Astrocyte (in vitro differentiated cells and primary cell): ENCODE data around the gene MYOD1. TPM values are rescaled to one million over a fixed set of nuclear protein-coding genes. Genes with fewer than 3 reads are reported as not detected.

Experiments used
- DNase-seq: peaks from one replicate; pipeline ENCODE4 v3.0.0-alpha.2; 2010; ENCODE audit warnings: low read depth
- FAIRE-seq: peaks from 2 replicates; lab custom pipeline; 2011; peaks lifted over from hg19 to GRCh38; lab: Jason Lieb, UNC
- H2AFZ ChIP-seq: 2 replicates; pipeline ENCODE4 v1.6.0; 2012; ENCODE audit warnings: low read depth, low read length, inconsistent platforms
- H3K27ac ChIP-seq: 2 replicates; pipeline ENCODE4 v1.5.1; 2011; ENCODE audit warnings: low read depth, low read length, inconsistent platforms
- H3K27me3 ChIP-seq: 2 replicates; pipeline ENCODE4 v1.6.0; 2011; ENCODE audit warnings: low read length, inconsistent platforms; ENCODE audit not compliant: insufficient read depth
- H3K36me3 ChIP-seq: 2 replicates; pipeline ENCODE4 v1.5.1; 2011; ENCODE audit warnings: low read length, inconsistent platforms; ENCODE audit not compliant: insufficient read depth
- H3K4me1 ChIP-seq: 2 replicates; pipeline ENCODE4 v1.5.1; 2011; ENCODE audit warnings: low read length, inconsistent platforms; ENCODE audit not compliant: insufficient read depth
- H3K4me2 ChIP-seq: 2 replicates; pipeline ENCODE4 v1.6.0; 2012; ENCODE audit warnings: low read length, inconsistent platforms
- H3K4me3 ChIP-seq: 2 replicates; pipeline ENCODE4 v1.5.1; 2011; ENCODE audit warnings: low read depth, mild to moderate bottlenecking, low read length, inconsistent platforms; ENCODE audit not compliant: insufficient read depth
- H3K79me2 ChIP-seq: 2 replicates; pipeline ENCODE4 v1.6.0; 2012; ENCODE audit warnings: mild to moderate bottlenecking, low read length, inconsistent platforms; ENCODE audit not compliant: insufficient read depth
- H3K9ac ChIP-seq: 2 replicates; pipeline ENCODE4 v1.6.0; 2012; ENCODE audit warnings: mild to moderate bottlenecking, low read length, inconsistent platforms
- H3K9me3 ChIP-seq: 2 replicates; pipeline ENCODE4 v1.5.1; 2012; ENCODE audit warnings: low read depth, mild to moderate bottlenecking, low read length, inconsistent platforms; ENCODE audit not compliant: insufficient read depth
- H4K20me1 ChIP-seq: 2 replicates; pipeline ENCODE4 v1.6.0; 2012; ENCODE audit warnings: low read length, inconsistent platforms; ENCODE audit not compliant: insufficient read depth
- H3K27ac Mint-ChIP-seq: one replicate; pipeline ENCODE4 v1.8.0; 2021; ENCODE audit warnings: mild to moderate bottlenecking, mixed read lengths; ENCODE audit not compliant: unreplicated experiment
- H3K27me3 Mint-ChIP-seq: one replicate; pipeline ENCODE4 v1.8.0; 2021; ENCODE audit warnings: low read depth, mixed read lengths; ENCODE audit not compliant: unreplicated experiment
- H3K36me3 Mint-ChIP-seq: one replicate; pipeline ENCODE4 v1.8.0; 2021; ENCODE audit warnings: low read depth, mixed read lengths; ENCODE audit not compliant: unreplicated experiment
- H3K4me1 Mint-ChIP-seq: one replicate; pipeline ENCODE4 v1.8.0; 2021; ENCODE audit warnings: low read depth, mixed read lengths; ENCODE audit not compliant: unreplicated experiment
- H3K4me3 Mint-ChIP-seq: one replicate; pipeline ENCODE4 v1.8.0; 2021; ENCODE audit warnings: mild to moderate bottlenecking, moderate library complexity, mixed read lengths; ENCODE audit not compliant: unreplicated experiment
- H3K9me3 Mint-ChIP-seq: one replicate; pipeline ENCODE4 v1.8.0; 2021; ENCODE audit warnings: mild to moderate bottlenecking, mixed read lengths; ENCODE audit not compliant: unreplicated experiment
- CTCF ChIP-seq: IDR thresholded peaks from 2 replicates; pipeline ENCODE4 v1.5.1; 2011; ENCODE audit warnings: low read depth, mild to moderate bottlenecking, inconsistent platforms, low read length, moderate library complexity; ENCODE audit not compliant: insufficient read depth
- EZH2 ChIP-seq: IDR thresholded peaks from 2 replicates; pipeline ENCODE4 v1.6.1; 2012; ENCODE audit warnings: mild to moderate bottlenecking, low read length, inconsistent platforms; ENCODE audit not compliant: insufficient read depth
- total RNA-seq: library from RNA; stranded (reverse); gene quantifications from 2 replicates; pipeline ENCODE4 v1.2.1, GENCODE V29; 2021

Gene MYOD1
- total RNA-seq, 1 donor from 2014 or later: not detected

- DNase-seq (no peak), FAIRE-seq (no peak)
- H3K9me3 ChIP-seq: no peaks in the 10 kb centered on the region
- H2AFZ ChIP-seq: no peak overlapping the region
- no peak overlapping the region for H3K27ac ChIP-seq
- H3K4me1 ChIP-seq: peaks cover 5% of the 10 kb centered on the region
- H3K79me2 ChIP-seq: no peaks in the 10 kb centered on the region
- Mint-ChIP-seq H3K4me1 (no peaks in the 10 kb centered on the region), H3K4me3 (no peak overlapping the region), H3K9me3 (peaks cover 4% of the 10 kb centered on the region), H3K27me3 (peaks cover 22% of the 10 kb centered on the region), H3K27ac (no peak overlapping the region), H3K36me3 (no peaks in the 10 kb centered on the region)
- H3K4me3 ChIP-seq: no peak overlapping the region
- H3K36me3 ChIP-seq: no peaks in the 10 kb centered on the region
- H3K9ac ChIP-seq: no peak overlapping the region
- H3K4me2 ChIP-seq: no peak overlapping the region
- no peaks in the 10 kb centered on the region for H3K27me3 ChIP-seq
- TF ChIP-seq EZH2 (no peak), CTCF (no peak)
- H4K20me1 ChIP-seq: no peaks in the 10 kb centered on the region
These were observed 48.0 kb downstream of the MYOD1 start for GRCh38 chr11:17767301-17767885.

- H3K27ac Mint-ChIP-seq: no peak overlapping the region
- no peaks in the 10 kb centered on the region for H3K4me1 Mint-ChIP-seq
- no peak for DNase-seq
- H3K9me3 ChIP-seq: no peaks in the 10 kb centered on the region
- no peaks in the 10 kb centered on the region for H3K36me3 Mint-ChIP-seq
- no peaks in the 10 kb centered on the region for H3K36me3 ChIP-seq
- no peak overlapping the region for H3K4me2 ChIP-seq
- peaks cover 5% of the 10 kb centered on the region for H3K4me1 ChIP-seq
- H3K79me2 ChIP-seq: no peaks in the 10 kb centered on the region
- no peaks in the 10 kb centered on the region for H3K27me3 ChIP-seq
- no peak overlapping the region for H3K4me3 Mint-ChIP-seq
- no peak overlapping the region for H3K9ac ChIP-seq
- H3K4me3 ChIP-seq: no peak overlapping the region
- no peak overlapping the region for H2AFZ ChIP-seq
- H3K27ac ChIP-seq: no peak overlapping the region
- H3K27me3 Mint-ChIP-seq: peaks cover 18% of the 10 kb centered on the region
- TF ChIP-seq EZH2 (no peak), CTCF (no peak)
- FAIRE-seq: no peak
- H4K20me1 ChIP-seq: no peaks in the 10 kb centered on the region
- H3K9me3 Mint-ChIP-seq: peaks cover 5% of the 10 kb centered on the region
These were observed 48.5 kb downstream of the MYOD1 start for GRCh38 chr11:17767914-17768313.

- peaks cover 17% of the 10 kb centered on the region for H3K27me3 Mint-ChIP-seq
- Histone ChIP-seq H3K4me3 (no peak overlapping the region), H3K4me1 (peaks cover 5% of the 10 kb centered on the region), H3K9me3 (no peaks in the 10 kb centered on the region), H3K27ac (no peak overlapping the region), H2AFZ (no peak overlapping the region), H3K79me2 (no peaks in the 10 kb centered on the region), H4K20me1 (no peaks in the 10 kb centered on the region), H3K27me3 (no peaks in the 10 kb centered on the region), H3K36me3 (no peaks in the 10 kb centered on the region), H3K9ac (no peak overlapping the region), H3K4me2 (no peak overlapping the region)
- no peaks in the 10 kb centered on the region for H3K36me3 Mint-ChIP-seq
- peaks cover 5% of the 10 kb centered on the region for H3K9me3 Mint-ChIP-seq
- H3K4me1 Mint-ChIP-seq: no peaks in the 10 kb centered on the region
- no peak for DNase-seq
- FAIRE-seq: no peak
- TF ChIP-seq CTCF (no peak), EZH2 (no peak)
- no peak overlapping the region for H3K4me3 Mint-ChIP-seq
- no peak overlapping the region for H3K27ac Mint-ChIP-seq
These were observed 49.2 kb downstream of the MYOD1 start for GRCh38 chr11:17768547-17768946.
